Esophagus muscularis mucosa (tissue), 4 donors: ENCODE measurements around the gene KCNK4. TPM values are rescaled to one million over a fixed set of nuclear protein-coding genes. Genes with fewer than 3 reads are reported as not detected.
A peak's percentile ranks its signal among the peaks of the same experiment; 100 is the strongest.

Experiments
- DNase-seq: peaks from one replicate; pipeline ENCODE4 v3.0.0-alpha.2; 2017; ENCODE audit errors: extremely low spot score
- H3K27ac ChIP-seq, 4 donors: fragments of 200-600 bp; sonication (generic); replicated peaks in 1 of 4; 1 replicate in 3 of 4; 2 replicates in 1 of 4; pipeline ENCODE4 v1.5.1; 2016 to 2019; ENCODE audit warnings: mild to moderate bottlenecking in 1 of 4
- H3K27me3 ChIP-seq, 4 donors: fragments of 200-600 bp; sonication (generic); one replicate each; pipeline versions ENCODE4 v1.5.1 to v1.6.0; 2016 to 2019
- H3K36me3 ChIP-seq, 4 donors: fragments of 200-600 bp; sonication (generic); one replicate each; pipeline ENCODE4 v1.5.1; 2016 to 2019
- H3K4me1 ChIP-seq, 4 donors: fragments of 200-600 bp; sonication (generic); one replicate each; pipeline ENCODE4 v1.5.1; 2016 to 2019
- H3K4me3 ChIP-seq, 4 donors: fragments of 200-600 bp; sonication (generic); 1 replicate in 2 of 4; 2 replicates in 2 of 4; pipeline ENCODE4 v1.5.1; 2016 to 2019; ENCODE audit warnings: mild to moderate bottlenecking in 4 of 4, moderate library complexity in 1 of 4
- H3K9me3 ChIP-seq, 4 donors: fragments of 200-600 bp; sonication (generic); 1 replicate in 3 of 4; 2 replicates in 1 of 4; pipeline ENCODE4 v1.5.1; 2016 to 2019
- EP300 ChIP-seq: sonication (generic); formaldehyde crosslinking; IDR thresholded peaks from one replicate; pipeline ENCODE4 v1.6.1; 2017; ENCODE audit warnings: antibody characterized with exemption
- POLR2A ChIP-seq: fragments of 450-650 bp; IDR thresholded peaks from one replicate; pipeline ENCODE4 v1.6.1; 2017; ENCODE audit warnings: antibody characterized with exemption, moderate library complexity, mild to moderate bottlenecking, low read depth
- POLR2AphosphoS5 ChIP-seq, 2 donors: sonication (generic); formaldehyde crosslinking; IDR thresholded peaks; one replicate each; pipeline ENCODE4 v1.6.1; 2017; ENCODE audit warnings: antibody characterized with exemption in 2 of 2
- WGBS: methylation state at CpG from one replicate; pipeline ENCODE4 v1.1.5; 2018; 5-methylcytosine and 5-hydroxymethylcytosine counted together
- intact Hi-C: fragments of 100-400 bp; cut with DNase I; formaldehyde crosslinking; loops from one replicate; pipeline ENCODE4 v1.15.1; 2023
- total RNA-seq, 4 donors: library from RNA; depleted of rRNA; stranded (reverse); fragments of >200 nt; gene quantifications; one replicate each; pipeline versions ENCODE4 v1.1.0 to v1.2.1, GENCODE V29; 2016
- TF ChIP-seq, protein P1 (sequence below), 3 experiments: fragments of 200-600 bp in 2 of 3; fragments of 450-650 bp in 1 of 3; sonication (generic) in 2 of 3; IDR thresholded peaks; one replicate each; pipeline ENCODE4 v1.5.1; 2017 to 2019; ENCODE audit warnings: antibody characterized with exemption in 3 of 3, mild to moderate bottlenecking in 2 of 3, moderate library complexity in 1 of 3

KCNK4 gene
- total RNA-seq, 4 donors from 2014 or later = not detected

DNA sequence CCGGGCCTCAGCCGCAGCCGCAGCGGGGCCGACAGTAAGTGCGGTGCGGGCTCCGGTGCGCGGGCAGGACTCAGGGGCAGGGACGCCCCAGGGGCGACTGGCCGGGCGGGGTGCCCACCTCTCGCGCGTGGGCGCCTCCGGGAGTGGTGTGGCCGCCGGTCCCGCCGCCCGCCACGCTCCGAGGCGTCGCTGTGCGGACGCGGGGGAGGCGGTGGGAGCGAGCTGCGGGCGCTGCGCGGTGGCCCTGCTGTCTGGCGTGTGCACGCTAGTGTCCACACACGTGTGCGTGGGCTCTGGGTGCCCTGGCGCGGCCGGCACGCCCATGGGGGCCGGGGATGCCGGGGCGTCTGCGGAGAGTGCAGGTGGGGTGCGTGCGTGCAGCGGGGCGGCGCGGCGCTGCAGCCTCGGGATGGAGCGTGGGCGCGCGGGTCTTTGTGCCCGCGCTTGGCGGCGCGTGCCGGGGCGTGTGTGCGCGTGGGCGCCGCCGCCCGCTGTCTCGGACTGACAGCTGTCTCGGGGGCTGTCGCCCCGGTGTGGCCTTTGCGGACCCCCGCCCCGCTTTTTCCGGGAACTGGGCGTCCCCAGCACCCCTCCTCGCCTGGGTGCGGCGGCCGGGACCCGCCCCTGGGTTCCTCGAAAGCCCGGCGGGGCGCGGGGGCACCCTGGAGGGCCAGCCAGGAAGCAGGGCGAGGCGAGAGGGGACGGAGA is 804 bp downstream of the KCNK4 start:
- H3K4me3 ChIP-seq = peak overlapping the region; percentile 43 to 56 (median 50)
- H3K4me1 ChIP-seq = peaks cover 16 to 38% (median 26%) of the 10 kb centered on the region in 4 donors
- no peak for DNase-seq
- H3K36me3 ChIP-seq = peaks cover 0 to 16% (median 7%) of the 10 kb centered on the region in 4 donors
- intact Hi-C loops = no loop called here
- H3K9me3 ChIP-seq = no peaks in the 10 kb centered on the region
- H3K27ac ChIP-seq = no peak overlapping the region
- WGBS = no CpG with 5 or more reads among the region's 96 CpGs
- H3K27me3 ChIP-seq = peaks cover 9 to 73% (median 40%) of the 10 kb centered on the region in 4 donors
- TF ChIP-seq POLR2A = no peak
- TF ChIP-seq POLR2AphosphoS5 (IDR thresholded peaks at IDR 0.05) = no peak
- TF ChIP-seq, protein P1, sequence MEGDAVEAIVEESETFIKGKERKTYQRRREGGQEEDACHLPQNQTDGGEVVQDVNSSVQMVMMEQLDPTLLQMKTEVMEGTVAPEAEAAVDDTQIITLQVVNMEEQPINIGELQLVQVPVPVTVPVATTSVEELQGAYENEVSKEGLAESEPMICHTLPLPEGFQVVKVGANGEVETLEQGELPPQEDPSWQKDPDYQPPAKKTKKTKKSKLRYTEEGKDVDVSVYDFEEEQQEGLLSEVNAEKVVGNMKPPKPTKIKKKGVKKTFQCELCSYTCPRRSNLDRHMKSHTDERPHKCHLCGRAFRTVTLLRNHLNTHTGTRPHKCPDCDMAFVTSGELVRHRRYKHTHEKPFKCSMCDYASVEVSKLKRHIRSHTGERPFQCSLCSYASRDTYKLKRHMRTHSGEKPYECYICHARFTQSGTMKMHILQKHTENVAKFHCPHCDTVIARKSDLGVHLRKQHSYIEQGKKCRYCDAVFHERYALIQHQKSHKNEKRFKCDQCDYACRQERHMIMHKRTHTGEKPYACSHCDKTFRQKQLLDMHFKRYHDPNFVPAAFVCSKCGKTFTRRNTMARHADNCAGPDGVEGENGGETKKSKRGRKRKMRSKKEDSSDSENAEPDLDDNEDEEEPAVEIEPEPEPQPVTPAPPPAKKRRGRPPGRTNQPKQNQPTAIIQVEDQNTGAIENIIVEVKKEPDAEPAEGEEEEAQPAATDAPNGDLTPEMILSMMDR (IDR thresholded peaks at IDR 0.05) = no peak
- TF ChIP-seq EP300 = no peak

DNA sequence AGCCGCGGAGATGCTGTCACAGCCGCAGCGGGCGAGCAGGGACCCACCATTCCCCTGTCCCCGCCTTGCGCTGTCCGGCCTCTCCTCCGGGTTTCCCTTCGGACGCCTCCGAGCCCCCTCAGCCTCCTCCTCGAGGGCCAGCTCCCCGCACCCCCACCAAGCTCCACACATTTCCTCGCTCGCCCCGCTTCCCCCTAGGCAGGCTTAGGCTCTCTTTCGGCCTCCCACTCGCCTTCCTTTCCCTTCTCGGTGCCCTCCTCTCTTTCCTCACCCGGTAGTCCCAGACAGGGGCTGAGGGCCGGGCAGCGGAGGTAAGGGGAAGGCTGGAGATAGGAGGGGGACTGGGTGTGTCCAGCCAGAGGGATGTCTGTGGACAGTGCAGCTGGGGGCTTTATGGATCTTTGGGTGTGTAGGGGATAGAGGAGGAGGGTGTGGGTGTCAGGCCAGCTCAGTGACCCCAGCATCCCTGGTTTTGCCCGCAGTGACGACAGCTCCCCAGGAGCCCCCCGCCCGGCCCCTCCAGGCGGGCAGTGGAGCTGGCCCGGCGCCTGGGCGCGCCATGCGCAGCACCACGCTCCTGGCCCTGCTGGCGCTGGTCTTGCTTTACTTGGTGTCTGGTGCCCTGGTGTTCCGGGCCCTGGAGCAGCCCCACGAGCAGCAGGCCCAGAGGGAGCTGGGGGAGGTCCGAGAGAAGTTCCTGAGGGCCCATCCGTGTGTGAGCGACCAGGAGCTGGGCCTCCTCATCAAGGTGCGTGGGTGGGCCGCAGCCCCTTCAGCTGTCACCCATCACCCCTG is 1.6 kb downstream of the KCNK4 start:
- no peak for DNase-seq
- Histone ChIP-seq H3K4me1 (peaks cover 16 to 30% (median 22%) of the 10 kb centered on the region in 4 donors), H3K9me3 (no peaks in the 10 kb centered on the region), H3K27ac (no peak overlapping the region), H3K36me3 (peaks cover 0 to 16% (median 6%) of the 10 kb centered on the region in 4 donors), H3K4me3 (peak overlapping the region; percentile 43 to 56 (median 50)), H3K27me3 (peaks cover 9 to 81% (median 46%) of the 10 kb centered on the region in 4 donors)
- 29% methylated on average over 16 of the region's 42 CpGs for WGBS
- TF ChIP-seq EP300 (no peak), POLR2AphosphoS5 (IDR thresholded peaks at IDR 0.05) (no peak), POLR2A (no peak)
- TF ChIP-seq, protein P1 (IDR thresholded peaks at IDR 0.05) = no peak
- intact Hi-C loops = no loop called here

DNA sequence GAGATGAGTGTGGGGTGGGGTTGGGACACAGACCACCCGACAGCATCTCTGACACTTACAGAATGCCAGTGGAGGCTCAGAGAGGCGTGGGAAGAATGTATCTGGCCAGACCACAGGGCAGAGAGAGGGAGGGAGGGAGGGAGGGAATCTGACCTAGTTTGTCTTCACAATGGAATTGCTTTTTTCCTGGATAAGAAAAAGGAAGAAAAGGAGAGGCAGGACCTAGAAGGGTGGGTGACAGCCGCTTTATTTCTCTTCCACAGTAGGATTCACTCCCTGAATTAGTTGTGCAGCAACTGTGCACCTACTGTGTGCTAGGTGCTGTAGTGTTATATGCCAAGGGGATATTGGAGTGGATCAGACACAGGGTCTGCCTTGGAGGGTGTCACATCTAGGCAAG is 3.7 kb downstream of the KCNK4 start:
- H3K27me3 ChIP-seq = peaks cover 13 to 100% (median 62%) of the 10 kb centered on the region in 4 donors
- WGBS = 44% methylated on average over 3 of the region's 3 CpGs
- DNase-seq = no peak
- no peak for TF ChIP-seq POLR2A
- TF ChIP-seq, protein P1 (IDR thresholded peaks at IDR 0.05) = no peak
- no peak for TF ChIP-seq EP300
- TF ChIP-seq POLR2AphosphoS5 (IDR thresholded peaks at IDR 0.05) = no peak
- H3K9me3 ChIP-seq = no peaks in the 10 kb centered on the region
- peaks cover 25 to 33% (median 31%) of the 10 kb centered on the region in 4 donors for H3K4me1 ChIP-seq
- H3K36me3 ChIP-seq = peaks cover 0 to 2% (median 0%) of the 10 kb centered on the region in 4 donors
- intact Hi-C loops = loop anchor here (5.0 kb wide), 1 partner anchor 92 kb away; no protein-coding TSS in a partner anchor
- no peak overlapping the region for H3K27ac ChIP-seq
- no peak overlapping the region for H3K4me3 ChIP-seq

DNA sequence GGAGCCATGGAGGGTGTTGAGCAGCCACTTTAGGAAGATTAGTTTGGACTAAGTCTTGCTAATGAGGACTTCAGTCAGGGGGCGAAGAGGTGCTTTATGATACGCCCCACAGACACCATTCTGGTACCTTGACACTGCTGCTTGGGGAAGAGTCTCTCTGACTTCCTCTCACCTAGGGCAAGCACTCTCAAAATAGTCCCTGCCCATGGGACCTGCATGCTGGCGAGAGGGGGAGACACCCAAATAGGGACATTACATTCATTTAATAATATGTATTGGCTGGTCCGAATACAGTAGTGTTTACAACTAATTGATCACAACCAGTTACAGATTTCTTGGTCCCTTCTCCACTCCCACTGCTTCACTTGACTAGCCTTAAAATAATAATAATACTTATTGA is 4.7 kb downstream of the KCNK4 start:
- no peak for TF ChIP-seq POLR2A
- TF ChIP-seq, protein P1 (IDR thresholded peaks at IDR 0.05) = no peak
- no peak for TF ChIP-seq POLR2AphosphoS5 (IDR thresholded peaks at IDR 0.05)
- TF ChIP-seq EP300 = no peak
- 95% methylated on average over 4 of the region's 4 CpGs for WGBS
- no peaks in the 10 kb centered on the region for H3K9me3 ChIP-seq
- H3K27ac ChIP-seq = no peak overlapping the region
- peaks cover 16 to 100% (median 65%) of the 10 kb centered on the region in 4 donors for H3K27me3 ChIP-seq
- no peak for DNase-seq
- peaks cover 35 to 41% (median 40%) of the 10 kb centered on the region in 4 donors for H3K4me1 ChIP-seq
- no peaks in the 10 kb centered on the region for H3K36me3 ChIP-seq
- intact Hi-C loops = loop anchor here (5.0 kb wide), 1 partner anchor 93 kb away; no protein-coding TSS in a partner anchor
- no peak overlapping the region for H3K4me3 ChIP-seq
